ENCODE results near the gene NOTCH1. TPM values are rescaled to one million over a fixed set of nuclear protein-coding genes. Genes with fewer than 3 reads are reported as not detected.

NOTCH1 gene
- total and polyA plus RNA-seq, 2 of the 8 experiments (the other 6 are each of a cell fraction or from before 2014, with no cell fraction given): 6.9 to 55.6 TPM

- peaks cover 0 to 3% of the 10 kb centered on the region in 2 experiments; a peak in 1 of 4 replicates for H3K9me3 ChIP-seq (ENCODE audit: insufficient read depth in 2 of 2, low read depth in 1 of 2, low read length in 1 of 2)
- H3K9ac ChIP-seq (replicated peaks in 1 of 4; ENCODE audit: extremely low read depth in 1 of 4, low read depth in 3 of 4, low read length in 3 of 4): no peak overlapping the region
- FAIRE-seq (no peak), DNase-seq (ENCODE audit: low read depth in 1 of 2, low spot score in 2 of 2) (no peak)
- CTCF ChIA-PET (ENCODE audit: partially characterized antibody): interaction anchor here (0.8 to 2.2 kb wide), 6 partner anchors 14 to 103 kb away, joined by 3 to 5 read pairs (median 4); no protein-coding TSS in a partner anchor
- no peaks in the 10 kb centered on the region for H3K79me1 ChIP-seq (ENCODE audit: low read depth, low read length)
- POLR2A ChIA-PET (ENCODE audit: partially characterized antibody): interaction anchor here (0.7 to 1.3 kb wide), 2 partner anchors 23 kb away, joined by 3 read pairs; no protein-coding TSS in a partner anchor
- no peak overlapping the region for H2AFZ ChIP-seq (ENCODE audit: low read length)
- H4K5ac ChIP-seq (ENCODE audit: insufficient read length, low read depth, low read length): no peak overlapping the region
- peak overlapping the region; percentile 97; the same call in 1 of the 2 replicates for H2BK5ac ChIP-seq (ENCODE audit: low read depth, low read length)
- no peaks in the 10 kb centered on the region for H3K27me3 ChIP-seq (replicated peaks in 1 of 4; ENCODE audit: control insufficient read depth in 3 of 4, extremely low read depth in 1 of 4, insufficient read depth in 3 of 4, low read length in 3 of 4)
- WGBS, 2 experiments (ENCODE audit: extremely low coverage in 1 of 2, insufficient coverage in 1 of 2, insufficient read length in 1 of 2, insufficient replicate concordance in 2 of 2, low coverage in 1 of 2, low lambda C conversion rate in 2 of 2, missing lambda C conversion rate in 1 of 2): 93% methylated on average over 26 of the region's 26 CpGs; no CpG with 5 or more reads in 1 of the 2 experiments
- H3K18ac ChIP-seq (ENCODE audit: extremely low read depth, low read length): no peak overlapping the region
- H3K23ac ChIP-seq (ENCODE audit: insufficient read length): no peak overlapping the region
- H4K20me1 ChIP-seq (replicated peaks in 1 of 2; ENCODE audit: control insufficient read depth in 1 of 2, insufficient read depth in 2 of 2, low read length in 2 of 2): peaks cover 0 to 2% of the 10 kb centered on the region in 2 experiments
- H3K79me2 ChIP-seq (ENCODE audit: control insufficient read depth in 1 of 2, insufficient read depth in 2 of 2, low read length in 2 of 2): no peaks in the 10 kb centered on the region
- H3K4ac ChIP-seq (replicated peaks; ENCODE audit: insufficient read length, low read depth, low read length): no peak overlapping the region
- no peak overlapping the region for H3K4me2 ChIP-seq (ENCODE audit: insufficient read depth in 1 of 2, low read depth in 2 of 2, low read length in 2 of 2)
- peak overlapping the region; percentile 90; the same call in 1 of the 2 replicates for H2BK20ac ChIP-seq (ENCODE audit: low read length)
- H2BK12ac ChIP-seq (ENCODE audit: low read depth, low read length): peak overlapping the region; percentile 45; the same call in 1 of the 2 replicates
- peaks cover 10% of the 10 kb centered on the region for H3K23me2 ChIP-seq (ENCODE audit: low read depth, low read length)
- H3K14ac ChIP-seq (ENCODE audit: insufficient read length): no peak overlapping the region
- H3K56ac ChIP-seq (replicated peaks; ENCODE audit: insufficient read length, low read depth, low read length): no peak overlapping the region
- H2BK15ac ChIP-seq (ENCODE audit: low read length): peak overlapping the region; percentile 88; the same call in 1 of the 2 replicates
- H3K4me3 ChIP-seq (ENCODE audit: extremely low read depth in 1 of 4, insufficient read depth in 2 of 4, low read depth in 3 of 4, low read length in 4 of 4): no peak overlapping the region
- H2BK120ac ChIP-seq (replicated peaks; ENCODE audit: low read depth, low read length): no peak overlapping the region
- peak overlapping the region; percentile 87; the same call in 1 of the 2 replicates for H2AK5ac ChIP-seq (ENCODE audit: low read depth, low read length)
- H4K8ac ChIP-seq (ENCODE audit: extremely low read depth, insufficient read depth, low read length): no peak overlapping the region
- peaks cover 3 to 37% (median 25%) of the 10 kb centered on the region in 4 experiments for H3K4me1 ChIP-seq (replicated peaks in 1 of 4; ENCODE audit: control insufficient read depth in 3 of 4, insufficient read depth in 4 of 4, low read length in 3 of 4)
- peak overlapping the region; percentile 58 for H4K91ac ChIP-seq (replicated peaks; ENCODE audit: insufficient read length, low read length)
- no peaks in the 10 kb centered on the region for H3K36me3 ChIP-seq (ENCODE audit: control insufficient read depth in 2 of 4, insufficient read depth in 4 of 4, low read length in 3 of 4)
- no peak overlapping the region for H3K27ac ChIP-seq (ENCODE audit: low read depth, low read length)
- TF ChIP-seq YY1 (IDR thresholded peaks at IDR 0.05; ENCODE audit: low read depth, low read length) (no peak), EZH2 (IDR thresholded peaks at IDR 0.05; ENCODE audit: low read depth, low read length, severe bottlenecking) (no peak), EP300 (IDR thresholded peaks at IDR 0.05; ENCODE audit: borderline replicate concordance in 1 of 2, low read depth in 2 of 2, low read length in 2 of 2) (no peak), KDM1A (IDR thresholded peaks at IDR 0.05; ENCODE audit: borderline replicate concordance, low read length) (no peak), PHF8 (conservative IDR thresholded peaks at IDR 0.05; ENCODE audit: low read depth, low read length) (no peak), RXRA (IDR thresholded peaks at IDR 0.05; ENCODE audit: insufficient read depth, low read depth, low read length) (no peak), TAF7 (optimal IDR thresholded peaks at IDR 0.05; ENCODE audit: borderline replicate concordance, low read depth, low read length) (no peak), KDM5A (IDR thresholded peaks at IDR 0.05; ENCODE audit: low read length) (no peak), POLR2AphosphoS5 (IDR thresholded peaks at IDR 0.05; ENCODE audit: low read depth, low read length) (no peak), SIX5 (IDR thresholded peaks at IDR 0.05; ENCODE audit: low read depth, low read length) (no peak), JUND (IDR thresholded peaks at IDR 0.05; ENCODE audit: low read length) (no peak)
Observed at GRCh38 chr9:136590821-136591752, 45.2 kb upstream of the NOTCH1 start.
